ENCODE results near the gene KBTBD13.

KBTBD13 gene

GRCh38 chr15:65115086-65115485 lies 38.5 kb downstream of the KBTBD13 start, which contains the start of gene UBAP1L:
Gene UBAP1L (minus strand): TSS chr15:65115200. CDS start chr15:65106215, 8,985 bp downstream.
- DNase-seq: no peak

GRCh38 chr15:65115542-65115941 lies 39.0 kb downstream of the KBTBD13 start:
- no peak for DNase-seq
